ENCODE data around the gene HEY2. TPM values are rescaled to one million over a fixed set of nuclear protein-coding genes. Genes with fewer than 3 reads are reported as not detected.

The HEY2 gene
- total RNA-seq, 1 donor from 2014 or later = 2.8 TPM

DNA sequence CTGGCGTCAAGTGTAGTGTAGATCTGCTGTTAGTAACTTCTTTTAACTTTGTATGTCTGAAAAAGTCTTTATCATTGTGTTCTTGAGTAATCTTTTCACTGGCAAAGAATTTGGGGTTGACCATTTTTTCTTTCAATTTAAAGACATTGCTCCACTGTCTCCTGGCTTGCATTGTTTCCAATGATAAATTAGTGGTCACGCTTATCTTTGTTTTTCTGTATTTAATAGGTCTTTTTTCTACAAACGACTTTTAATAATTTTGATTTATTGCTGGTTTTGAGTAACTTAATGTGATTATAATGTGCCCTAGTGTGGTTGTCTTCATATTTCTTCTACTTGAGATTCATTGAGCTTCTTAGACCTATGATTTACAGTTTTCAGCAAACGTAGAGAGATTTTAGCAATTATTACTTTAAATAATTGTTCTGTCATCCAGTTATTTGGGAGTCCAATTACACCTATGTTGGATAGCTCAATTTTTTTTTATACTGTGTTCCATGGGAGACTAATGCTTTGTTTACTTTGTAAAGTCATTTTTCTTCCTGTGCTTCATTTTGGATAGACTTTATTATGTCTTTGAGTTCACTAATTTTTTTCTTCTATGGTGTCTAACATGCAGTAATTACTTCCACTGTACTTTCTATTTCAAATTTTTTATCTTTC lies 38.3 kb upstream of the HEY2 start:
- intact Hi-C loops (cut with DNase I) = no loop called here
- DNase-seq = no peak
- Histone ChIP-seq H3K27me3 (ENCODE audit: low read depth) (no peaks in the 10 kb centered on the region), H3K9me3 (peaks cover 4% of the 10 kb centered on the region), H3K4me1 (no peaks in the 10 kb centered on the region), H3K4me3 (no peak overlapping the region), H3K36me3 (no peaks in the 10 kb centered on the region), H3K27ac (no peak overlapping the region)
- TF ChIP-seq, protein P1, sequence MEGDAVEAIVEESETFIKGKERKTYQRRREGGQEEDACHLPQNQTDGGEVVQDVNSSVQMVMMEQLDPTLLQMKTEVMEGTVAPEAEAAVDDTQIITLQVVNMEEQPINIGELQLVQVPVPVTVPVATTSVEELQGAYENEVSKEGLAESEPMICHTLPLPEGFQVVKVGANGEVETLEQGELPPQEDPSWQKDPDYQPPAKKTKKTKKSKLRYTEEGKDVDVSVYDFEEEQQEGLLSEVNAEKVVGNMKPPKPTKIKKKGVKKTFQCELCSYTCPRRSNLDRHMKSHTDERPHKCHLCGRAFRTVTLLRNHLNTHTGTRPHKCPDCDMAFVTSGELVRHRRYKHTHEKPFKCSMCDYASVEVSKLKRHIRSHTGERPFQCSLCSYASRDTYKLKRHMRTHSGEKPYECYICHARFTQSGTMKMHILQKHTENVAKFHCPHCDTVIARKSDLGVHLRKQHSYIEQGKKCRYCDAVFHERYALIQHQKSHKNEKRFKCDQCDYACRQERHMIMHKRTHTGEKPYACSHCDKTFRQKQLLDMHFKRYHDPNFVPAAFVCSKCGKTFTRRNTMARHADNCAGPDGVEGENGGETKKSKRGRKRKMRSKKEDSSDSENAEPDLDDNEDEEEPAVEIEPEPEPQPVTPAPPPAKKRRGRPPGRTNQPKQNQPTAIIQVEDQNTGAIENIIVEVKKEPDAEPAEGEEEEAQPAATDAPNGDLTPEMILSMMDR (IDR thresholded peaks at IDR 0.05) = no peak
- no peak for ATAC-seq

DNA sequence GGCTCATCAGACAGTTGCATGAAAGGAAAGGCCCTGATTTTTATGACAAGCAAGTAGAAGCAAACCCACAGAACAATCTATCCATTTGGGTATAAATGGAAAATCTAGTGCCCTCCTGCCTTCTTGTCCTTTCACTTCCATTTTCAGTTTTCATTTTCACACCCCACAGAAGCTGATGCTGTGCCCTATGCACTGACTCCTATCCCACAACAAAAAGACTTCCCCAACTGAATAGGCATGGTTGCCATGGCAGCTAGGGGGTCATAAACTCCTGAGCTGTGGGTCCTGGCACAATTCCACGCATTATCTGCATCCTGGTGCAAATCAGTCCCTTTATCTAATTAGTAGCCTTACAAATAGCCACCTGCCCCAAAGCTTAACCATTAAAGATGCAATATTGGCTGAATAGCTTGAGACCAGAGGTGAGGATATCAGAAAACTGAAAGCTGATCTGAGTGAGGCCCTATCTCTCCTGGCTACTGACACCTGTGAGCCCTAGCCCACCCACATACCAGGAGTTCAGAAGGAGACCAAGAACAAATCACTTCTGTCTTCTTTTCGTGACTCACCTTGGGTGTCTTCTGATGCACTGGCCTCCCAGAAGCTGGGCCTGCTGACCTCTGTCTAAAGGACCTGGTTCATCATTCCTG lies 34.9 kb upstream of the HEY2 start:
- Histone ChIP-seq H3K9me3 (peaks cover 4% of the 10 kb centered on the region), H3K27ac (no peak overlapping the region), H3K36me3 (no peaks in the 10 kb centered on the region), H3K4me3 (no peak overlapping the region), H3K27me3 (ENCODE audit: low read depth) (no peaks in the 10 kb centered on the region), H3K4me1 (no peaks in the 10 kb centered on the region)
- DNase-seq = no peak
- intact Hi-C loops (cut with DNase I) = no loop called here
- TF ChIP-seq, protein P1 (IDR thresholded peaks at IDR 0.05) = no peak
- no peak for ATAC-seq

DNA sequence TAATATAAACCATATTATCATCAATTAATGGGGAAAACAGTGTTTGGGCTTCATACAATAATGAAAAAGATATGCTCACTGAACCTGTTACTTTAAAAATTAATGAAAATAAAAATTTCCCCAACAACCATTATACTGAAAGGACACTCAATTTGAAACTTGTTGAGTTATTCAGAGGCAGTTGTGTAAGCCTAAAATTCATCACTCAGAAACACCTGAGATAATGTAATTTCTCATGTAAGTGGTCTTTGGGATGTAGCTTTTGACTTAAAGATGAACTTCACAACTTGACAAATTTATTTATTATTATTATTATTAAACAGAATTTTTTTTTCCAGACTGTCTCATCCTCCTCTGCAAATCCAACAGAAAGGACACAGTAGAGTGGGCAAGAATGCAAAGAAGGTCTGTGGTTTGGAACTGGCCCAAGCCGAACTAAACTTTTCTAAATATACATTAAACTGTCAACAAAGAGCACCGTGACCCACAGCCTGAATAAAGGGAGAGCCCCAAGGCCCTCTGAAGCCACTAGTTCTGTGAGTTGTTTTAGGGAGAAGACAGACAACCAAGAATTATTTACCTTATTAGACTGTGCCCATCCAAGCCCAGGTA lies 32.2 kb upstream of the HEY2 start:
- Histone ChIP-seq H3K4me3 (no peak overlapping the region), H3K9me3 (no peaks in the 10 kb centered on the region), H3K27ac (no peak overlapping the region), H3K27me3 (ENCODE audit: low read depth) (no peaks in the 10 kb centered on the region), H3K4me1 (no peaks in the 10 kb centered on the region), H3K36me3 (no peaks in the 10 kb centered on the region)
- no peak for ATAC-seq
- DNase-seq = no peak
- intact Hi-C loops (cut with DNase I) = no loop called here
- TF ChIP-seq, protein P1 (IDR thresholded peaks at IDR 0.05) = no peak

DNA sequence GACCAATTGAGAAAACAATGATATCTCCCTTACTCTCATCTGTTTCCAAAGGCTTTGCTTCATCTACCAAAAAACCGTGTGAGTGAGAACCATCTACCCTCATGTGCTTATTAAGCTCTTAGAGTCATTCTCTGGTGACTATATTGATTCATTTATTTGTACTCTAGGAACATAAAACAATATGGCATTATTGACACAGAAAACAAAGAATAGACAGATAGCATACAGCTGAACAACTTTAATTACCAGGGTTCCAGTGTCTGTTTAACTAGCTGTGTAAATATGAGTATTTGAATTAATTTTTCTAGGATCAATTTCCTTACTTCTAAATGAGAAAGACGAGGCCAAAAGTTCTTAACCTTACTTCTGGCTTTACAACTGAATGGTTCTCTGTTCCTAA lies 31.3 kb upstream of the HEY2 start:
- DNase-seq (no peak), ATAC-seq (no peak)
- no peaks in the 10 kb centered on the region for H3K36me3 ChIP-seq
- H3K27me3 ChIP-seq (ENCODE audit: low read depth) = no peaks in the 10 kb centered on the region
- H3K9me3 ChIP-seq = no peaks in the 10 kb centered on the region
- H3K4me3 ChIP-seq = no peak overlapping the region
- intact Hi-C loops (cut with DNase I) = no loop called here
- TF ChIP-seq, protein P1 (IDR thresholded peaks at IDR 0.05) = no peak
- no peaks in the 10 kb centered on the region for H3K4me1 ChIP-seq
- H3K27ac ChIP-seq = no peak overlapping the region

DNA sequence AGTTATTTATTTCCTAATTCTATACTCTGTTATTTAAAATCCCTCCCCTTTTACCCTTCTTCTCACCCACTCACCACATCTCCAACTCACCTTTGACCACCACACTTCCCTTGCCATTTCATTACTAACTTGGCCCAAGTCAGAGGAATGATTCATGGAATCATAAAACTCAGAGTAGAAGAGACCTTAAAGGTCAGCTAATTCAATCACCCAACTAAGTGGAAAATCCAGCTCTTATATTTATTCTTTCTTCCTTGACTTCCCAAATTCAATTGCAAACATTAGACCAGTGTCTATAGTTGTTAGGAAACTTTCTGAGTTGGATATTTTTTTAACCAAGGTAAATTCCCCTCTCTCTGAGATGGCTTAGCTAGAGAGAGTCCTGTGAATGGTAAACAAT lies 26.5 kb upstream of the HEY2 start:
- intact Hi-C loops (cut with DNase I) = no loop called here
- ATAC-seq (no peak), DNase-seq (no peak)
- no peaks in the 10 kb centered on the region for H3K36me3 ChIP-seq
- no peak overlapping the region for H3K27ac ChIP-seq
- no peaks in the 10 kb centered on the region for H3K9me3 ChIP-seq
- no peaks in the 10 kb centered on the region for H3K4me1 ChIP-seq
- no peak overlapping the region for H3K4me3 ChIP-seq
- H3K27me3 ChIP-seq (ENCODE audit: low read depth) = no peaks in the 10 kb centered on the region
- TF ChIP-seq, protein P1 (IDR thresholded peaks at IDR 0.05) = no peak
